Measurements from ENCODE around the gene RPL19.

DNA sequence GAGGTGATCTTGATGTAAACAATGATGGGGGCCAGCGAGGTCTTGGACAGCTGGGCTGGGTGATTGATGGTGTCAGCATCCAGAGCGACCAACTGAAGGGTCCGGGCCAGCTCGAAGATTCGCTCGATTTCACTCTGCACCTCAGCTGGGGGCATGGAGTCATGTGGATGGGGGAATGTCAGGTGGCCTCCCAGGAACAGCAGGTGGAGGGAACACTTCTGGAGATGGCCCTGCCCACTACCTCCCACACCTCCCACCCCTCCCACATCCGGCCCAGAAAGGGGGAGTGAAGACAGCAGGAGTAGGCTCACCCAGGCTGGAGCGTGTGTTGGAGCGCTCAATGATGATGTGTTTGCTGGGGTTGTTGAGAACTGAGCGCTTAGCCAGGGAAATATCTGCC lies 16.4 kb upstream of the RPL19 start:
- TF ChIP-seq FOXM1 (IDR thresholded peaks at IDR 0.05; ENCODE audit: borderline replicate concordance), result no peak
- no peak for TF ChIP-seq HDGF (IDR thresholded peaks at IDR 0.05; ENCODE audit: borderline replicate concordance)
- TF ChIP-seq BHLHE40 (IDR thresholded peaks at IDR 0.05; ENCODE audit: borderline replicate concordance), result no peak
- TF ChIP-seq L3MBTL2 (conservative IDR thresholded peaks at IDR 0.05), result no peak
- no peak for TF ChIP-seq TARDBP (IDR thresholded peaks at IDR 0.05)
- TF ChIP-seq SP1 (IDR thresholded peaks at IDR 0.05), result no peak
